Muscle of back (tissue), 11 donors: Measurements from ENCODE around the gene ADGRL3. TPM values are rescaled to one million over a fixed set of nuclear protein-coding genes. Genes with fewer than 3 reads are reported as not detected.

ENCODE experiments used
- DNase-seq, 3 donors: peaks; one replicate each; pipeline versions ENCODE4 v3.0.0 to v3.0.0-alpha.2; 2013
- polyA plus RNA-seq, 10 donors: library from polyadenylated mRNA; unstranded; fragments of 120-200 nt; gene quantifications; one replicate each; pipeline ENCODE4 v1.2.1, GENCODE V29; 2013; ENCODE audit not compliant: insufficient read length in 10 of 10

The ADGRL3 gene
- polyA plus RNA-seq, 10 donors, result 20.7 to 27.5 (median 23.7) TPM

DNA sequence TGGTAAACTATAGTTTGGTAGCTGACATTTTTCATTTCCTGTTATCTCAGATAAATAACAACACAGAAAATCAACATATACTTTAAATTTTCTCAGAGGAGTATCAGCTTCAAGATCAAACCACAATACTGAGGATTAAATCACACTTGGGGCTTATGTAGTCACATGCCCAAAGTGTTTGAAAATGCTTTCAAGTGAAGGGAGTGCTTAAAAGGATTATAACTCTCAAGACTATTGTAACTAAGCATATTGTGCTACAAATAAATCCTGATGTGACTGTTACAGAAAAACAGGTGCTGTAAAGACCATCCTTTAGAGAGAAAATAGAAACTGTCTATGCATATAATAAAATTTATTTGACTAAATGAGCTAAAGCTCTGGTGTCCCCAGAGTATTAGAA is 887.6 kb downstream of the ADGRL3 start:
- DNase-seq, result peak in 1 of 3 donors; percentile 2

DNA sequence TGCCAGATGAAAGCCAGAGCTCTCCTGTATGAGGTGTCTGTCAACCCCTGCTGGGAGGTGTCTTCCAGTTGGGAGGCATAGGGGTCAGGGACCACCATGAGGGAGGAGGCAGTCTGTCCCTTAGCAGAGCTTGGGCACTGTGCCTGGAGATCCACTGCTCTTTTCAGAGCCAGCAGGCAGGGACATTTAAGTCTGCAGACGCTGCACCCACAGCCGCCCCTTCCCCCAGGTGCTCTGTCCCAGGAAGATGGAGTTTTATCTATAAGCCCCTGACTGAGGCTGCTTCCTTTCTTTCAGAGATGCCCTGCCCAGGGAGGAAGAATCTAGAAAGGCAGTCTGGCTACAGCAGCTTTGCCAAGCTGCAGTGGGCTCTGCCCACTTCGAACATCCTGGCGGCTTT is 893.6 kb downstream of the ADGRL3 start:
- no peak for DNase-seq

DNA sequence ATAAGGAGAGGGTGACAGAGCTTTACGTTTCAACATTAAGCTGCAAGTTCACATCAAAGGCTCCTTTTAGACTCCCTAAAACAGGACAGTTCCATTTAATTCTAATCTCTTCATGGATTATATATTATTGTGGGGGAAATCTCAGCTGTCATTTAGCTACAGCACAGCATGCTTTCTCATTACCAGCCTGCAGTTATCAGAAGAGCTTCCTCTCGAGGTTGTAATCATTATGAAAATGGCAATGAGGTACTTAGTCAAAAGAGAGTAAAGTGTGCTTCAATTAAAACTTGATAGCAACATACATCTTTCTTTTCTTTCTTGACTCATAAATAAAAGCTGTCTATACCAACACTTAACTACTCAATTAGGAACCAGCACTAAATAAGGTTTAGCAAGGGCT is 896.8 kb downstream of the ADGRL3 start:
- no peak for DNase-seq

DNA sequence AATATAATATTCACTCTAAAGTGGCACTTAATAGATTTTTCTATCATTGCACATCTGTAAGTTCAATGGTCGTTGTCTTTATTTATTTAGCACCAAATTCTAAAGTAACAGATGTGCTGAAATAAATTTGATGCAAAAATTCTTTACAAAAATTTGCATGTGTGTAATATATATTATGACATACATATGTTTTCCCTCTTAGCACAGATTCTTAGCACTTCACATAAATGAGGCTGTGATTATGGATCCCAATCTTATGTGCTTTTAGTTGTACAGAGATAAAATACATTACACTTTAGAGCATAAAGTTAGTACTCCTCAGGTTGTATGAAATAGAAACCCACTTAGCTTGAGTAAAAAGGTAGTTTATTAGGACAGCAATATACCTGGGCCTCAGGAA is 915.1 kb downstream of the ADGRL3 start:
- no peak for DNase-seq

DNA sequence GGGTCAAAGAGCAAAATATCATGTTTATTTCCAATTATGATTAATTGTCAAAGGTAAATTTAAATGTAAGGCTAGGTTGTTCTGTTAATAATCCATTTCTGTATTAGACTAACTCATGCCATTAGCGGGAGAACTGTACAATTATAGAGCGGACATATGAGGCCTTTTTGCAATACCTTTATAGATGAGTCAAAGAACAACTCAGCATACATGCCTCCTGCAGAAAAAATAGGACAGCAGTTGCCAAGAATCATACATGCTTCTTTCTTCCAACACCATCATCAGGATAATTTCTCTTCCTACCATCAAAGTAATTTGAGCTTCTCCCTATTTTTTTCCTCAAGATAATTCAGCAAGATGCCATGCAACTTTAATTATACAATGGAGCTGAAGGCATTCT is 917.8 kb downstream of the ADGRL3 start:
- no peak for DNase-seq

DNA sequence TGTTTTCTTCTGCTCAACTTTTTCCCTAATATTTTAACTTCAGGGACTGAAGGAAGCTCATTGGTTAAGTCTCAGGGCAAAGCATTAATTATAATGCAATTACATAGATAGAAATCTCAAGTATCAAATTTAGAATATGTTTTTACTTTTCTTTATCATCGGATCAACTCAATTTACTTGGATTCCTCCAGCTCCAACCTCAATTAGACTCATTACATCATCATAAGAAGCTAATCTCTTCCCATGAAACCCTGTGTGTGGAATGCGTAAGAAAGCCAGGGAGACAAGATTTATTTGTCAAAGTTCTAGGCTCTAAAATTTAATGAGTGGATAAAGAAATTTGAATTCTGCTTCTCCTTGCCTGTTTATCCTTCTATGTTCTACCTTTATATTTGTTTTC is 918.4 kb downstream of the ADGRL3 start:
- no peak for DNase-seq

DNA sequence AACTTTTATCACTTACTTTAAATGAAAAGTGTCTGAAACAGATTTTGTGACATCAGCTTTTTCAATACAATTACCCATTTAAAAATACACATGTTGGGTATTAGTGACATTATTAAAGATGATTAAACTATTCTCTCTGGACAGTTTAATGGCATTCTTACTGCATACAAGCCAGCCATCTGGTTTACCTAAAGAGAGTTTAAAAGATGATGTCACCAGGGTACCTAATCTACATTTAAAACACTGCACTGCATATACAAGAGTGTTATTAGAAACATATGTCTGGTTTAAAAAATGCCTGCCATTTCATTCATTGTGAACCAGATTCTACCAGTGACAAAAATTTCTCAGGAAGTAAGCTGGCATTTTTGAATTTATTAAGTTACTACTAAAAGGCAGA is 919.1 kb downstream of the ADGRL3 start:
- no peak for DNase-seq

DNA sequence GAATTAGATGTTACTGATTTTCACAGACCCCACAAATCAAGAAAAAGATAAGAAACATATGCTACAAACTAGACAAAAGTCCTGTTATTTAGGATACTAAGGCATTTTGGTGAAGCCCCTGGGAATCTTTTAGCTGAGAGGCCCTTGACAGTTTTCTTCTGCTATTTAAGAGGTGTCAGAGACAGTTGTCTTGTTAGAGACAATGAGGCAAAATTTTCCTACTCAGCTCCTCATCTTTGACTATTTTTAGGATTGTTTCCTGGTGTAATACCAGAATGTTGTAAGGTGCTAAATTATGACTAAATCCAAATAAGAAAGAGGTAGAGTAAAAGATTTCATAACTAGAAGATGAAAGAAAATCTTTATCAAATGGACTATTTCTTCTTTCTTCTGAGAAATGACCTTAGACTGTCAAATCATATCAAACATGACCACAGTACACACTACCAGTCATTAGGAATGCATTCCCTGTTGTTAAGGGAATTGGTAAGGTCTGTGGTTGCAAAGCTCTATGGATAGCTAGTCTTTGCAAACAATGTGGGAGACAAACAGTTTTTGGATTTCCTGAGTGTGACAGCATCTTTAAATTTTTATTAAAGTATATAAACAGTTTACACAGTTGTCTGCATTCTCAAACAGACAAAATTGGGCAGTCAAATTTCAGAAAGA is 926.1 kb downstream of the ADGRL3 start:
- no peak for DNase-seq
